HUDEP-2 (cell line): ENCODE results near the gene OR8D1.
A peak's percentile ranks its signal among the peaks of the same experiment; 100 is the strongest.
"Not testable (repeated sequence)": the region's sequence is repeated elsewhere in the genome, so short reads cannot be mapped to it uniquely, and the experiment has no call there.

Experiments used
- DNase-seq, 76 experiments: peaks; one replicate each; lab custom pipeline; 2025; ENCODE audit not compliant: unreplicated experiment in 76 of 76; lab: John Stamatoyannopoulos, UW

Gene OR8D1

DNA sequence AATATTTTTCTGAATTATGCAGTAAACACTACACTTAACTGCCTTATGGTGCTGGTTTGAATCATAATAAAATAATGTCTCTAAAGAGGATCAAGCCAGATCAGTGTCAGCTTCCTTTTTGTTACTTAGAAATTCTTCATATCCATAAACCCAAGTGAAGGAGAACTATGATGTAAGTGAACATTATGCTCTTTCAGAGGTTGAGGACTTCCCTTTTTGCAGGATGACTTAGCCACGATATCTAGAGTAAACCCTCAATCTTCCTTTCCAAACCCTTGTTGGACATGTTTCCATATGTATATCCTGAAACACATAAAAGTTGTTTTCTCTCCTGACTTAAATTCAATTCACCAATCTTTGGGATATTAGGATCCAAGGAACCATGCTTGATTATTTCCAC, 19.1 kb downstream of the OR8D1 start:
- no peak for DNase-seq

GRCh38 chr11:124285610-124286344, 28.0 kb downstream of the OR8D1 start:
- no peak for DNase-seq

GRCh38 chr11:124278261-124278660, 35.5 kb downstream of the OR8D1 start:
- DNase-seq: no peak

DNA sequence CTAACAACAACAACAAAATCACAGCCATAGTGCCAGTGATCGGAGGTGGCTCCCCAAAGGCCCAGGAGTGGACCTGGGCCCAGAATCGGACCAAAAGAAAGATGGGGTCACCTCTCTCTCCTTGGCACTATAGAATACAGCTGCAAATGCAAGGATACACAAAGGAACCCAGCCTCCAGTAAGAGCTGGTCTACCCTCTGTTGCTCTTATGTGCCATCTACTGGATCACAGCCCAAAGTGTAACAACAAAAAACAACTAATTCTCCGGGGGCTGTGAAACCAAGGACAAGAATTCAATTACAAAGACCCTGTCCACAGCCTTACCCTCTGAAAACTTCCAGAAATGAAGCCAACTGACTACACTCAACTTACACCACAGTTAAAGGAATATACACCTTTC, 35.9 kb downstream of the OR8D1 start:
- peak in 32 of 76 experiments; percentile 1 to 55 (median 17) for DNase-seq

- DNase-seq: no peak
These were observed 36.5 kb downstream of the OR8D1 start for GRCh38 chr11:124277207-124277606.

- DNase-seq: peak in 48 of 76 experiments; percentile 2 to 83 (median 48)
These were observed 37.7 kb downstream of the OR8D1 start for GRCh38 chr11:124276081-124276480.

DNA sequence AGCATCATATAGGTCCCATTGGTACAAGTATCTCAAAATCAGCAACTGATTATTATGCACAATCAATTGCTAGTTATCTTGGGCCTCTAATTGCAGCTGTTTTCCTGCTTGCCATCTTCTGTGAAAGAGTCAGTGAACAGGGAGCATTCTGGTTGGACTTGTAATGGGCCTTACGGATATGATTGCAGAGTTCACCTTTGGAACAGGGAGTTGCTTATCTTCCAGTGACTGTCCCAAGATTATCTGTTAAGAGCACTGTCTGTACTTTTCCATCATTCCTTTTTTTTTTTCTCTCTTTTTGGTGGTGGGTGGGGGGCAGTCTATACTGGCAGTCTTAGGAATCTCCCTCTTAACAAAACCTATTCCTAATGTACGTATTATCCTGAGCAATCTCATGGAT, 39.7 kb downstream of the OR8D1 start:
- no peak for DNase-seq

- not testable (repeated sequence) for DNase-seq
These were observed 42.9 kb downstream of the OR8D1 start for GRCh38 chr11:124270886-124271285.

DNA sequence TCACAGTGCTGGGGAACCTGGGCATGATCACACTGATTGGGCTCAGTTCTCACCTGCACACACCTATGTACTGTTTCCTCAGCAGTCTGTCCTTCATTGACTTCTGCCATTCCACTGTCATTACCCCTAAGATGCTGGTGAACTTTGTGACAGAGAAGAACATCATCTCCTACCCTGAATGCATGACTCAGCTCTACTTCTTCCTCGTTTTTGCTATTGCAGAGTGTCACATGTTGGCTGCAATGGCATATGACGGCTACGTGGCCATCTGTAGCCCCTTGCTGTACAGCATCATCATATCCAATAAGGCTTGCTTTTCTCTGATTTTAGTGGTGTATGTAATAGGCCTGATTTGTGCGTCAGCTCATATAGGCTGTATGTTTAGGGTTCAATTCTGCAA, 48.7 kb downstream of the OR8D1 start:
- not testable (repeated sequence) for DNase-seq

GRCh38 chr11:124256076-124256475, 57.7 kb downstream of the OR8D1 start, which contains the start of gene OR8G5:
TSS of gene OR8G5 (plus strand) at chr11:124256376. CDS start at chr11:124264932, 8,556 bp downstream.
- no peak for DNase-seq
